A549 (cell line): Measurements from ENCODE around the gene DSCAM. TPM values are rescaled to one million over a fixed set of nuclear protein-coding genes. Genes with fewer than 3 reads are reported as not detected.

ENCODE experiments used
- ATAC-seq, 2 experiments: fragments of 200-7000 bp in 1 of 2; fragments of >200 bp in 1 of 2; cut with Nextera tagmentation in 1 of 2; cut with Tn5 transposase in 1 of 2; 3 replicates each; pipeline versions ENCODE4 v1.8.0 to v1.9.1; 2018 to 2020; ENCODE audit warnings: mild to moderate bottlenecking in 1 of 2, moderate library complexity in 1 of 2
- CTCF ChIA-PET: fragments of 300-600 bp; sonication (Branson Sonifier 250); formaldehyde crosslinking; extraction: SDS; loops from one replicate; lab custom pipeline; 2021; ENCODE audit warnings: antibody characterized with exemption, inconsistent platforms; lab: Yijun Ruan, JAX
- POLR2A ChIA-PET: fragments of 350-600 bp; formaldehyde crosslinking; extraction: SDS; loops from one replicate; lab custom pipeline; 2021; ENCODE audit warnings: antibody characterized with exemption, inconsistent platforms; lab: Yijun Ruan, JAX
- DNase-seq, 2 experiments: peaks; one replicate each; pipeline versions ENCODE4 v3.0.0 to v3.0.0-alpha.2; 2011 to 2016; ENCODE audit warnings: low read depth in 1 of 2, low spot score in 1 of 2
- FAIRE-seq: peaks from 2 replicates; lab custom pipeline; 2011; peaks lifted over from hg19 to GRCh38; lab: Jason Lieb, UNC
- H3K27ac ChIP-seq, 2 experiments: fragments of >200 bp; sonication (Bioruptor Twin); formaldehyde crosslinking; 3 replicates each; pipeline ENCODE4 v1.5.1; 2016 to 2017
- H3K4me1 ChIP-seq: fragments of >200 bp; sonication (Bioruptor Twin); formaldehyde crosslinking; 3 replicates; pipeline ENCODE4 v1.6.1; 2016
- H3K4me2 ChIP-seq: fragments of >200 bp; sonication (Bioruptor Twin); formaldehyde crosslinking; 3 replicates; pipeline ENCODE4 v1.6.1; 2016
- H3K4me3 ChIP-seq: fragments of >200 bp; sonication (Bioruptor Twin); formaldehyde crosslinking; 3 replicates; pipeline ENCODE4 v1.5.1; 2016
- H3K9me3 ChIP-seq: fragments of >200 bp; sonication (Bioruptor Twin); formaldehyde crosslinking; 3 replicates; pipeline ENCODE4 v1.6.1; 2016
- EHF ChIP-seq: fragments of 250-450 bp; sonication (Bioruptor Pico); IDR thresholded peaks from 2 replicates; pipeline ENCODE4 v1.5.0; 2020; ENCODE audit warnings: mild to moderate bottlenecking
- EHMT2 ChIP-seq: fragments of 200-600 bp; sonication (generic); IDR thresholded peaks from 2 replicates; pipeline ENCODE4 v1.6.1; 2016; ENCODE audit warnings: antibody characterized with exemption, low read depth, mild to moderate bottlenecking, moderate library complexity
- ELK1 ChIP-seq: fragments of 150-350 bp; IDR thresholded peaks from 2 replicates; pipeline ENCODE4 v1.6.1; 2014; ENCODE audit warnings: low read depth, mild to moderate bottlenecking, low read length
- EP300 ChIP-seq, 2 experiments: fragments of >200 bp; sonication (Bioruptor Twin); formaldehyde crosslinking; IDR thresholded peaks; 2 replicates in 1 of 2; 3 replicates in 1 of 2; pipeline ENCODE4 v1.6.1; 2016 to 2017
- FOSL2 ChIP-seq, 2 experiments: fragments of 450-650 bp in 1 of 2; fragments of >200 bp in 1 of 2; sonication (Bioruptor Twin) in 1 of 2; formaldehyde crosslinking; IDR thresholded peaks; 2 replicates each; pipeline versions ENCODE4 v1.5.0 to v1.6.1; 2016 to 2020; ENCODE audit warnings: mild to moderate bottlenecking in 1 of 2, moderate library complexity in 1 of 2
- FOXS1 ChIP-seq: fragments of 250-450 bp; sonication (Bioruptor Pico); IDR thresholded peaks from 2 replicates; pipeline ENCODE4 v1.5.0; 2020; ENCODE audit warnings: mild to moderate bottlenecking, moderate library complexity
- GATA3 ChIP-seq: IDR thresholded peaks from 2 replicates; pipeline ENCODE4 v1.6.1; 2012; ENCODE audit warnings: borderline replicate concordance
- HES2 ChIP-seq: fragments of >200 bp; sonication (Bioruptor Twin); formaldehyde crosslinking; IDR thresholded peaks from 2 replicates; pipeline ENCODE4 v1.6.1; 2016
- HEYL ChIP-seq: fragments of 250-450 bp; sonication (Bioruptor Pico); IDR thresholded peaks from 2 replicates; pipeline ENCODE4 v1.8.0; 2021; ENCODE audit warnings: mild to moderate bottlenecking, moderate library complexity
- HOXB13 ChIP-seq: fragments of 250-450 bp; sonication (Bioruptor Pico); IDR thresholded peaks from 2 replicates; pipeline ENCODE4 v1.5.0; 2020; ENCODE audit warnings: low read depth, mild to moderate bottlenecking, moderate library complexity
- HOXB5 ChIP-seq: fragments of 250-450 bp; sonication (Bioruptor Pico); IDR thresholded peaks from 2 replicates; pipeline ENCODE4 v1.5.0; 2020; ENCODE audit warnings: mild to moderate bottlenecking, moderate library complexity
- JUNB ChIP-seq: fragments of >200 bp; sonication (Bioruptor Twin); formaldehyde crosslinking; IDR thresholded peaks from 2 replicates; pipeline ENCODE4 v1.6.1; 2016
- MAFK ChIP-seq: fragments of 450-650 bp; IDR thresholded peaks from 2 replicates; pipeline ENCODE4 v1.6.1; 2014; ENCODE audit not compliant: partially characterized antibody
- MAX ChIP-seq: IDR thresholded peaks from 2 replicates; pipeline ENCODE4 v1.6.1; 2012
- NFE2L2 ChIP-seq: fragments of 150-350 bp; conservative IDR thresholded peaks from 2 replicates; pipeline ENCODE4 v1.6.1; 2014; ENCODE audit warnings: low read length
- POLR2AphosphoS2 ChIP-seq: conservative IDR thresholded peaks from 2 replicates; pipeline ENCODE4 v1.6.1; 2012; ENCODE audit warnings: low read length, improper control_type of control experiment, inconsistent platforms
- RAD21 ChIP-seq, 2 experiments: fragments of >200 bp in 1 of 2; sonication (Bioruptor Twin) in 1 of 2; formaldehyde crosslinking in 1 of 2; IDR thresholded peaks in 1 of 2; conservative IDR thresholded peaks in 1 of 2; 2 replicates in 1 of 2; 3 replicates in 1 of 2; pipeline ENCODE4 v1.6.1; 2012 to 2018; ENCODE audit warnings: inconsistent platforms in 1 of 2
- REST ChIP-seq: fragments of 200-600 bp; sonication (generic); IDR thresholded peaks from 2 replicates; pipeline ENCODE4 v1.6.1; 2016; ENCODE audit warnings: antibody characterized with exemption, mild to moderate bottlenecking, moderate library complexity
- RFX5 ChIP-seq: fragments of 450-650 bp; IDR thresholded peaks from 2 replicates; pipeline ENCODE4 v1.7.1; 2014; ENCODE audit warnings: antibody characterized with exemption, mild to moderate bottlenecking, moderate library complexity
- RNF2 ChIP-seq: fragments of 200-600 bp; sonication (generic); IDR thresholded peaks from 2 replicates; pipeline ENCODE4 v1.6.1; 2016; ENCODE audit warnings: low read depth, mild to moderate bottlenecking, antibody characterized with exemption, moderate library complexity, borderline replicate concordance
- SMC3 ChIP-seq: fragments of >200 bp; sonication (Bioruptor Twin); formaldehyde crosslinking; IDR thresholded peaks from 3 replicates; pipeline ENCODE4 v1.6.1; 2018; ENCODE audit warnings: inconsistent platforms
- WGBS: methylation state at CpG from one replicate; pipeline ENCODE4 v1.1.6; 2017; ENCODE audit errors: missing lambda C conversion rate; 5-methylcytosine and 5-hydroxymethylcytosine counted together
- polyA plus RNA-seq, 4 experiments: library from polyadenylated mRNA; depleted of rRNA in 3 of 4; stranded (reverse); fragments of >200 nt; fragmentation: RNase III in 1 of 4; extraction: RNeasy Plus Mini Kit Qiagen cat#74134 plus additional on column Dnase treatment in 1 of 4; gene quantifications; 2 replicates in 3 of 4; 3 replicates in 1 of 4; pipeline ENCODE4 v1.2.3, GENCODE V29; 2011 to 2017

Gene DSCAM
- polyA plus RNA-seq, 2 of the 4 experiments (the other 2 are of a cell fraction), result not detected

GRCh38 chr21:40383951-40384350 lies 463.0 kb downstream of the DSCAM start (continued):
- TF ChIP-seq FOSL2 (IDR thresholded peaks at IDR 0.05) (no peak), FOSL2 (CRISPR knock-in tag; IDR thresholded peaks at IDR 0.05) (no peak), EHMT2 (no peak), MAFK (no peak)

- ChIA-PET CTCF (interaction anchor here (1.6 kb wide), 1 partner anchor 237 kb away, joined by 3 read pairs; no protein-coding TSS in a partner anchor), POLR2A (no interaction called here)
- FAIRE-seq (no peak), DNase-seq (no peak), ATAC-seq (no peak)
- H3K9me3 ChIP-seq, result no peaks in the 10 kb centered on the region
- TF ChIP-seq EP300 (IDR thresholded peaks at IDR 0.05) (no peak), HOXB5 (CRISPR knock-in tag) (no peak), FOSL2 (IDR thresholded peaks at IDR 0.05) (no peak), FOSL2 (CRISPR knock-in tag; IDR thresholded peaks at IDR 0.05) (no peak), RAD21 (conservative IDR thresholded peaks at IDR 0.05 in 1 of 2, IDR thresholded peaks at IDR 0.05 in 1 of 2) (no peak), ELK1 (no peak), SMC3 (no peak), HES2 (no peak), RNF2 (no peak), GATA3 (no peak), REST (no peak), RFX5 (no peak), HOXB13 (no peak), NFE2L2 (no peak), MAX (no peak), POLR2AphosphoS2 (no peak), HEYL (CRISPR knock-in tag) (no peak), EHF (no peak), JUNB (no peak), FOXS1 (CRISPR knock-in tag) (no peak)
- no peak overlapping the region for H3K4me3 ChIP-seq
- 30% methylated on average over 5 of the region's 5 CpGs for WGBS
- H3K27ac ChIP-seq, result no peak overlapping the region
- H3K4me1 ChIP-seq, result no peaks in the 10 kb centered on the region
- no peak overlapping the region for H3K4me2 ChIP-seq
Measured at GRCh38 chr21:40381111-40381510, 465.8 kb downstream of the DSCAM start.
